OCI-LY3 (cell line): ENCODE results near the gene PPP1R26.

Experiments used
- H2AFZ ChIP-seq: fragments of 200-600, 300-600 bp; shearing (Covaris generic); 2 replicates; pipeline ENCODE4 v1.6.0; 2014; ENCODE audit warnings: antibody characterized with exemption, low read depth, low read length
- H3K27ac ChIP-seq: fragments of 200-600, 300-600 bp; sonication (generic); 2 replicates; pipeline ENCODE4 v1.5.1; 2014; ENCODE audit warnings: mild to moderate bottlenecking, low read length, moderate library complexity, mixed read lengths
- H3K27me3 ChIP-seq: fragments of 200-600, 300-600 bp; sonication (generic); 2 replicates; pipeline ENCODE4 v1.6.1; 2014; ENCODE audit warnings: low read depth, low read length, mixed read lengths
- H3K36me3 ChIP-seq: fragments of 200-600, 300-600 bp; sonication (generic); replicated peaks from 2 replicates; pipeline ENCODE3; 2014; ENCODE audit warnings: low read depth, low read length, mixed read lengths
- H3K4me1 ChIP-seq: fragments of 300-600, 200-600 bp; sonication (generic); 2 replicates; pipeline ENCODE4 v1.6.1; 2014; ENCODE audit warnings: low read length, mixed read lengths
- H3K4me2 ChIP-seq: fragments of 200-600, 300-600 bp; sonication (generic); 2 replicates; pipeline ENCODE4 v1.6.1; 2014; ENCODE audit warnings: low read length, mixed read lengths
- H3K4me3 ChIP-seq: fragments of 300-600, 200-600 bp; sonication (generic); 2 replicates; pipeline ENCODE4 v1.5.1; 2014; ENCODE audit warnings: antibody characterized with exemption, mild to moderate bottlenecking, low read length, moderate library complexity
- H3K79me2 ChIP-seq: fragments of 300-600, 200-600 bp; shearing (Covaris generic); 2 replicates; pipeline ENCODE4 v1.6.1; 2014; ENCODE audit warnings: mild to moderate bottlenecking, low read length, mixed read lengths
- H3K9ac ChIP-seq: fragments of 300-600, 200-600 bp; shearing (Covaris generic); 2 replicates; pipeline ENCODE4 v1.6.0; 2014; ENCODE audit warnings: mild to moderate bottlenecking, low read length, moderate library complexity
- H3K9me3 ChIP-seq: fragments of 200-600, 300-600 bp; shearing (Covaris generic); 2 replicates; pipeline ENCODE4 v1.6.1; 2014; ENCODE audit warnings: low read length, mixed read lengths; ENCODE audit not compliant: insufficient read depth
- H4K20me1 ChIP-seq: fragments of 200-600, 300-600 bp; sonication (generic); 2 replicates; pipeline ENCODE4 v1.6.1; 2016; ENCODE audit warnings: low read length, mixed read lengths; ENCODE audit not compliant: insufficient read depth
- EZH2phosphoT487 ChIP-seq: fragments of 200-600 bp; shearing (Covaris generic); IDR thresholded peaks from 2 replicates; pipeline ENCODE4 v1.6.1; 2018; ENCODE audit warnings: antibody characterized with exemption, mixed run types, low read depth
- TF ChIP-seq, protein P1 (sequence below): fragments of 200-600, 300-600 bp; sonication (generic); IDR thresholded peaks from 2 replicates; pipeline ENCODE4 v1.5.1; 2014; ENCODE audit warnings: antibody characterized with exemption, low read length, low read depth

Gene PPP1R26

GRCh38 chr9:135514342-135515082 is 34.9 kb downstream of the PPP1R26 start:
- Histone ChIP-seq H3K9ac (no peak overlapping the region), H3K4me3 (no peak overlapping the region), H3K4me2 (no peak overlapping the region), H4K20me1 (no peaks in the 10 kb centered on the region), H3K27me3 (no peaks in the 10 kb centered on the region), H2AFZ (no peak overlapping the region), H3K9me3 (no peaks in the 10 kb centered on the region), H3K27ac (no peak overlapping the region), H3K4me1 (no peaks in the 10 kb centered on the region), H3K36me3 (no peaks in the 10 kb centered on the region), H3K79me2 (no peaks in the 10 kb centered on the region)
- TF ChIP-seq EZH2phosphoT487: no peak
- TF ChIP-seq, protein P1, sequence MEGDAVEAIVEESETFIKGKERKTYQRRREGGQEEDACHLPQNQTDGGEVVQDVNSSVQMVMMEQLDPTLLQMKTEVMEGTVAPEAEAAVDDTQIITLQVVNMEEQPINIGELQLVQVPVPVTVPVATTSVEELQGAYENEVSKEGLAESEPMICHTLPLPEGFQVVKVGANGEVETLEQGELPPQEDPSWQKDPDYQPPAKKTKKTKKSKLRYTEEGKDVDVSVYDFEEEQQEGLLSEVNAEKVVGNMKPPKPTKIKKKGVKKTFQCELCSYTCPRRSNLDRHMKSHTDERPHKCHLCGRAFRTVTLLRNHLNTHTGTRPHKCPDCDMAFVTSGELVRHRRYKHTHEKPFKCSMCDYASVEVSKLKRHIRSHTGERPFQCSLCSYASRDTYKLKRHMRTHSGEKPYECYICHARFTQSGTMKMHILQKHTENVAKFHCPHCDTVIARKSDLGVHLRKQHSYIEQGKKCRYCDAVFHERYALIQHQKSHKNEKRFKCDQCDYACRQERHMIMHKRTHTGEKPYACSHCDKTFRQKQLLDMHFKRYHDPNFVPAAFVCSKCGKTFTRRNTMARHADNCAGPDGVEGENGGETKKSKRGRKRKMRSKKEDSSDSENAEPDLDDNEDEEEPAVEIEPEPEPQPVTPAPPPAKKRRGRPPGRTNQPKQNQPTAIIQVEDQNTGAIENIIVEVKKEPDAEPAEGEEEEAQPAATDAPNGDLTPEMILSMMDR: no peak

- Histone ChIP-seq H3K79me2 (no peaks in the 10 kb centered on the region), H3K27ac (no peak overlapping the region), H4K20me1 (no peaks in the 10 kb centered on the region), H2AFZ (no peak overlapping the region), H3K4me1 (no peaks in the 10 kb centered on the region), H3K4me2 (no peak overlapping the region), H3K9ac (no peak overlapping the region), H3K4me3 (no peak overlapping the region), H3K27me3 (no peaks in the 10 kb centered on the region), H3K9me3 (no peaks in the 10 kb centered on the region), H3K36me3 (no peaks in the 10 kb centered on the region)
- no peak for TF ChIP-seq EZH2phosphoT487
- TF ChIP-seq, protein P1: no peak
These were observed 35.7 kb downstream of the PPP1R26 start for GRCh38 chr9:135515083-135515951.

DNA sequence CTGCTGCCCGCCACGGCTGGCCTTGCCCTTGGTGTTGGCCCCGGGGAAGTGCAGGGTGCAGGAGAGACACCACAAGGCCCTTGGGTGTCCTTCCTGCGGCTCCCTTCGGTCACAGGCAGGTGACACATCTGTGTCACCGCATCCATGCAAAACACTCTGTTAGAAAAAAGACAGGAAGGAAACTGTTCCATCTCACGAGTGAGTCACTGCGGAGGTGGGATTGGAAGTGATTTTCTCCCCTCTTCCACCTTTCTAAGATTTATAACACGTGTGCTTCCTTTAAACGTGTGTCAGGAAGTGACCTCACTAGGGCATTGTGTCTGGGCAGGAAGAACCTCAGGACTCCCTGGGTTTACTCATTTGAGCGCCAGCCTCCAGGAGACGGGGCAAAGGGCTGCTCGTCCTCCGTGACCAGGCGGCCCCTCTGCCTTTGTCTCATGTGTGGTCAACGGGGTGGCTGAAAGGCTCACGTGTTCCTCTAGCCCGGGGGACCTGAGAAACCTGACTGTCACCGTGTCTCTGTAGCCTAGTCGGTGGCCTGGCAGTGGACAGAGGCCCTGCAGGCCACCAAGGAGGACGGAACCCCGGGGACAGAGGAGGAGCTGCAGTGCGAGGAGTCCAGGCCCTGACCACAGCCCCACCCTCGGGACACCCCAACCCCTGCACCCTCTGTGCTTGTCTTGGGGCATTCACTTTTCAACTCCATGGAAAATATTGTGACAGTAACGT is 36.7 kb downstream of the PPP1R26 start:
- no peak overlapping the region for H3K9ac ChIP-seq
- no peaks in the 10 kb centered on the region for H3K79me2 ChIP-seq
- no peak overlapping the region for H3K27ac ChIP-seq
- no peaks in the 10 kb centered on the region for H3K4me1 ChIP-seq
- TF ChIP-seq EZH2phosphoT487: no peak
- TF ChIP-seq, protein P1: no peak
- no peak overlapping the region for H2AFZ ChIP-seq
- no peak overlapping the region for H3K4me3 ChIP-seq
- no peaks in the 10 kb centered on the region for H3K36me3 ChIP-seq
- no peaks in the 10 kb centered on the region for H3K27me3 ChIP-seq
- H3K9me3 ChIP-seq: no peaks in the 10 kb centered on the region
- no peak overlapping the region for H3K4me2 ChIP-seq
- no peaks in the 10 kb centered on the region for H4K20me1 ChIP-seq

DNA sequence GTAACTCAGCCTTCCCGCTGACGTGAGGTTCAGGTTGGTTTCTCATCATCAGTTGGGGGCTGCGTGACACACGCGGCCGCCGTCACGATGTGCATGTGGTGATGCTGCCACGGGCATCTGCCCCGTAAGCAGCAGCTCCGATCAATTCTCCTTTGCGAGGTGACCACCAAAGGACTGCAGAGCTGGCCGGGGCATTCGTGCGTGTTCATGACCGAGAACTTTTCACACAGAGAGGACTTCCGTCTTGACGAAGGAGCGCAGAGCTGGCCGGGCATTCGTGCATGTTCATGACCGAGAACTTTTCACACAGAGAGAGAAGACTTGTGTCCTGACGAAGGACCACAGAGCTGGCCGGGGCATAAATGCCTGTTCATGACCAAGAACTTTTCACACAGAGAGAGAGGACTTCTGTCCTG is 37.8 kb downstream of the PPP1R26 start:
- Histone ChIP-seq H3K79me2 (no peaks in the 10 kb centered on the region), H3K9me3 (no peaks in the 10 kb centered on the region), H2AFZ (no peak overlapping the region), H3K4me1 (no peaks in the 10 kb centered on the region), H3K27ac (no peak overlapping the region), H3K36me3 (no peaks in the 10 kb centered on the region), H3K4me3 (no peak overlapping the region), H3K9ac (no peak overlapping the region), H3K27me3 (no peaks in the 10 kb centered on the region), H3K4me2 (no peak overlapping the region), H4K20me1 (no peaks in the 10 kb centered on the region)
- TF ChIP-seq, protein P1: no peak
- no peak for TF ChIP-seq EZH2phosphoT487
